Tibial nerve (tissue), 4 donors: Measurements from ENCODE around the gene C14orf119. TPM values are rescaled to one million over a fixed set of nuclear protein-coding genes. Genes with fewer than 3 reads are reported as not detected.

Source experiments
- DNase-seq, 2 donors: peaks; one replicate each; pipeline ENCODE4 v3.0.0-alpha.2; 2019; ENCODE audit warnings: low spot score in 2 of 2
- H3K27ac ChIP-seq, 4 donors: fragments of 200-600 bp; sonication (generic) in 3 of 4; one replicate each; pipeline ENCODE4 v1.5.1; 2017 to 2019; ENCODE audit warnings: mild to moderate bottlenecking in 1 of 4
- H3K27me3 ChIP-seq, 2 donors: fragments of 200-600 bp; sonication (generic) in 1 of 2; one replicate each; pipeline versions ENCODE4 v1.5.1 to v1.6.0; 2017 to 2019
- H3K36me3 ChIP-seq, 3 donors: fragments of 200-600 bp; sonication (generic); one replicate each; pipeline ENCODE4 v1.5.1; 2018 to 2019
- H3K4me1 ChIP-seq, 4 donors: fragments of 200-600 bp; sonication (generic) in 3 of 4; one replicate each; pipeline ENCODE4 v1.5.1; 2017 to 2019
- H3K4me3 ChIP-seq, 4 donors: fragments of 200-600 bp; sonication (generic) in 3 of 4; one replicate each; pipeline ENCODE4 v1.5.1; 2017 to 2019; ENCODE audit warnings: mild to moderate bottlenecking in 1 of 4, moderate library complexity in 1 of 4
- H3K9me3 ChIP-seq, 4 donors: fragments of 200-600 bp; sonication (generic) in 3 of 4; one replicate each; pipeline ENCODE4 v1.5.1; 2017 to 2019
- CTCF ChIP-seq, 5 experiments: fragments of 200-600 bp in 3 of 5; fragments of 450-650 bp in 2 of 5; sonication (generic) in 3 of 5; IDR thresholded peaks; one replicate each; pipeline ENCODE4 v1.5.1; 2016 to 2019; ENCODE audit warnings: antibody characterized with exemption in 5 of 5, mild to moderate bottlenecking in 3 of 5, moderate library complexity in 2 of 5
- EP300 ChIP-seq, 2 donors: sonication (generic); formaldehyde crosslinking; IDR thresholded peaks; one replicate each; pipeline ENCODE4 v1.6.1; 2017; ENCODE audit warnings: antibody characterized with exemption in 2 of 2, mild to moderate bottlenecking in 1 of 2
- POLR2A ChIP-seq, 2 donors: fragments of 450-650 bp; IDR thresholded peaks; one replicate each; pipeline ENCODE4 v1.6.1; 2017; ENCODE audit warnings: antibody characterized with exemption in 2 of 2, mild to moderate bottlenecking in 2 of 2, moderate library complexity in 2 of 2
- WGBS, 2 donors: methylation state at CpG; one replicate each; pipeline ENCODE4 v1.1.5; 2018; 5-methylcytosine and 5-hydroxymethylcytosine counted together
- total RNA-seq, 4 donors: library from RNA; depleted of rRNA; stranded (reverse); fragments of >200 nt; gene quantifications; one replicate each; pipeline ENCODE4 v1.1.0, GENCODE V29; 2016

C14orf119 gene
- total RNA-seq, 4 donors from 2014 or later, result 15.5 to 35.1 (median 21.7) TPM

GRCh38 chr14:23109769-23110168 lies 14.5 kb downstream of the C14orf119 start:
- peaks cover 0 to 7% of the 10 kb centered on the region in 2 donors for H3K27me3 ChIP-seq
- no peak overlapping the region for H3K27ac ChIP-seq
- TF ChIP-seq POLR2A (IDR thresholded peaks at IDR 0.05), result no peak
- no peak for TF ChIP-seq EP300 (IDR thresholded peaks at IDR 0.05)
- no peak for TF ChIP-seq CTCF (IDR thresholded peaks at IDR 0.05)
- H3K4me1 ChIP-seq, result peaks cover 0 to 9% (median 0%) of the 10 kb centered on the region in 4 donors
- H3K36me3 ChIP-seq, result no peaks in the 10 kb centered on the region
- no peak for DNase-seq
- H3K9me3 ChIP-seq, result no peaks in the 10 kb centered on the region
- no peak overlapping the region for H3K4me3 ChIP-seq
- 89 to 90% methylated on average over 1 of the region's 1 CpG for WGBS, 2 donors

- H3K4me1 ChIP-seq, result peaks cover 0 to 13% (median 0%) of the 10 kb centered on the region in 4 donors
- no peak for DNase-seq
- 70 to 77% methylated on average over 5 of the region's 5 CpGs for WGBS, 2 donors
- no peaks in the 10 kb centered on the region for H3K36me3 ChIP-seq
- no peak overlapping the region for H3K27ac ChIP-seq
- no peak for TF ChIP-seq POLR2A (IDR thresholded peaks at IDR 0.05)
- no peak for TF ChIP-seq CTCF (IDR thresholded peaks at IDR 0.05)
- TF ChIP-seq EP300 (IDR thresholded peaks at IDR 0.05), result no peak
- H3K27me3 ChIP-seq, result peaks cover 0 to 9% of the 10 kb centered on the region in 2 donors
- no peak overlapping the region for H3K4me3 ChIP-seq
- no peaks in the 10 kb centered on the region for H3K9me3 ChIP-seq
Measured at GRCh38 chr14:23110579-23111365, 15.5 kb downstream of the C14orf119 start.

GRCh38 chr14:23112359-23113178 lies 17.3 kb downstream of the C14orf119 start:
- TF ChIP-seq CTCF (IDR thresholded peaks at IDR 0.05), result no peak
- no peak for TF ChIP-seq EP300 (IDR thresholded peaks at IDR 0.05)
- TF ChIP-seq POLR2A (IDR thresholded peaks at IDR 0.05), result no peak
- no peak overlapping the region for H3K4me3 ChIP-seq
- no peak overlapping the region for H3K27ac ChIP-seq
- H3K9me3 ChIP-seq, result no peaks in the 10 kb centered on the region
- WGBS, 2 donors, result 65 to 69% methylated on average over 12 of the region's 12 CpGs
- no peaks in the 10 kb centered on the region for H3K36me3 ChIP-seq
- H3K27me3 ChIP-seq, result peaks cover 0 to 9% of the 10 kb centered on the region in 2 donors
- no peak for DNase-seq
- H3K4me1 ChIP-seq, result peaks cover 0 to 13% (median 0%) of the 10 kb centered on the region in 4 donors

GRCh38 chr14:23113431-23114119 lies 18.3 kb downstream of the C14orf119 start:
- Histone ChIP-seq H3K27ac (no peak overlapping the region), H3K4me1 (peaks cover 0 to 13% (median 0%) of the 10 kb centered on the region in 4 donors), H3K36me3 (no peaks in the 10 kb centered on the region), H3K9me3 (no peaks in the 10 kb centered on the region), H3K4me3 (no peak overlapping the region), H3K27me3 (peaks cover 0 to 11% of the 10 kb centered on the region in 2 donors)
- no peak for DNase-seq
- TF ChIP-seq POLR2A (IDR thresholded peaks at IDR 0.05) (no peak), EP300 (IDR thresholded peaks at IDR 0.05) (no peak)
- WGBS, 2 donors, result 33 to 40% methylated on average over 9 of the region's 10 CpGs

GRCh38 chr14:23114120-23114458 lies 18.8 kb downstream of the C14orf119 start:
- Histone ChIP-seq H3K27ac (no peak overlapping the region), H3K27me3 (peaks cover 0 to 13% of the 10 kb centered on the region in 2 donors), H3K4me1 (peaks cover 0 to 13% (median 0%) of the 10 kb centered on the region in 4 donors), H3K36me3 (no peaks in the 10 kb centered on the region), H3K4me3 (no peak overlapping the region), H3K9me3 (no peaks in the 10 kb centered on the region)
- WGBS, 2 donors, result 66 to 69% methylated on average over 5 of the region's 5 CpGs
- DNase-seq, result no peak
- TF ChIP-seq EP300 (IDR thresholded peaks at IDR 0.05) (no peak), POLR2A (IDR thresholded peaks at IDR 0.05) (no peak), CTCF (IDR thresholded peaks at IDR 0.05) (no peak)
